ENCODE data around the gene IFT57.

- TF ChIP-seq CTCF (IDR thresholded peaks at IDR 0.05; ENCODE audit: low read length) = no peak
- TF ChIP-seq EZH2 (optimal IDR thresholded peaks at IDR 0.05; ENCODE audit: low read depth, low read length) = no peak
- TF ChIP-seq EZH2phosphoT487 (IDR thresholded peaks at IDR 0.05; ENCODE audit: low read length) = no peak
Measured at GRCh38 chr3:108182339-108182738, 39.9 kb downstream of the IFT57 start.
